WI38 (cell line): ENCODE data around the gene CEACAM3.
A peak's percentile ranks its signal among the peaks of the same experiment; 100 is the strongest.

ENCODE experiments used
- H3K4me3 ChIP-seq: 2 replicates; pipeline ENCODE4 v1.5.1; 2011; ENCODE audit warnings: low read depth, mild to moderate bottlenecking, control low read depth, low read length
- TF ChIP-seq, protein P1 (sequence below): IDR thresholded peaks from 2 replicates; pipeline ENCODE4 v1.5.1; 2012; ENCODE audit warnings: low read depth, mild to moderate bottlenecking, control low read depth, low read length

The CEACAM3 gene

DNA sequence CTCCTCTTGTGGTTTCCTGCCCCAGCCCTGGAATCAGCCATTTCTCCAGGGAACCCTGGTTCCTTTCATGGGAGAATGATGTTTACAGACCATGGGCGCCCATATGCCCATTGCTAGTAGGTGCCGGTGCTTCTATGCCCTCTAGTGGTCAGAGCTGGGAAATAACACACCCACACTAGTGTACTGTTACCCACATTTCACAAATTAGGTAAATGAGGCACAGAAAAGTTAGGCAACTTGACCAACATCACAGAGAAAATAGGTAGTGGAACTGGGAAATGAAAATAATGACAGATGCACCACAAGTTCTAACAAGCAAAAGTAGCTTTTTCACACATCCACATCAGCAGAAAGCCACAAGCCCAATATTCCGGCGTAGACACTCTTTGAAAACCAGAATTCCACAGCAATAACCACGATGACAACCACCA lies 1.3 kb upstream of the CEACAM3 start:
- H3K4me3 ChIP-seq = no peak overlapping the region
- TF ChIP-seq, protein P1, sequence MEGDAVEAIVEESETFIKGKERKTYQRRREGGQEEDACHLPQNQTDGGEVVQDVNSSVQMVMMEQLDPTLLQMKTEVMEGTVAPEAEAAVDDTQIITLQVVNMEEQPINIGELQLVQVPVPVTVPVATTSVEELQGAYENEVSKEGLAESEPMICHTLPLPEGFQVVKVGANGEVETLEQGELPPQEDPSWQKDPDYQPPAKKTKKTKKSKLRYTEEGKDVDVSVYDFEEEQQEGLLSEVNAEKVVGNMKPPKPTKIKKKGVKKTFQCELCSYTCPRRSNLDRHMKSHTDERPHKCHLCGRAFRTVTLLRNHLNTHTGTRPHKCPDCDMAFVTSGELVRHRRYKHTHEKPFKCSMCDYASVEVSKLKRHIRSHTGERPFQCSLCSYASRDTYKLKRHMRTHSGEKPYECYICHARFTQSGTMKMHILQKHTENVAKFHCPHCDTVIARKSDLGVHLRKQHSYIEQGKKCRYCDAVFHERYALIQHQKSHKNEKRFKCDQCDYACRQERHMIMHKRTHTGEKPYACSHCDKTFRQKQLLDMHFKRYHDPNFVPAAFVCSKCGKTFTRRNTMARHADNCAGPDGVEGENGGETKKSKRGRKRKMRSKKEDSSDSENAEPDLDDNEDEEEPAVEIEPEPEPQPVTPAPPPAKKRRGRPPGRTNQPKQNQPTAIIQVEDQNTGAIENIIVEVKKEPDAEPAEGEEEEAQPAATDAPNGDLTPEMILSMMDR = peak; percentile 62

DNA sequence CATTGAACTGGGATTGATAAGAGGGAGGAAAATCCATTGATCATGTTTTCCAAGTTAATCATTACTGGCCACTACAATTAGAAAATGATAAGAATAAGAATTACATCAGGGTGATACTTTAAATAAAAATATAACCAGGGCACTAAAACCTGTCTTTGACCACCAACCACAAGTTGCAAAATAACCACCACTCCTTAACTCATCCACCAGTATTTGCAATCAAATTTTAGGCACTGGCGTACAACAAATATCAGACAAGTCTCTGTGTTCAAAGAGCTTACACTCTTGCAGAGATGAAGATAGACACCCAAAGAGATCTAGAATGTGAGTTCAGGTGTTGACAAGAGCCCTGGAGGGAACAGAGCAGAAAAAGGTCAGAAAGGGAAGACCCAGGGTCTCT lies 514 bp downstream of the CEACAM3 start:
- TF ChIP-seq, protein P1 = no peak
- no peak overlapping the region for H3K4me3 ChIP-seq

DNA sequence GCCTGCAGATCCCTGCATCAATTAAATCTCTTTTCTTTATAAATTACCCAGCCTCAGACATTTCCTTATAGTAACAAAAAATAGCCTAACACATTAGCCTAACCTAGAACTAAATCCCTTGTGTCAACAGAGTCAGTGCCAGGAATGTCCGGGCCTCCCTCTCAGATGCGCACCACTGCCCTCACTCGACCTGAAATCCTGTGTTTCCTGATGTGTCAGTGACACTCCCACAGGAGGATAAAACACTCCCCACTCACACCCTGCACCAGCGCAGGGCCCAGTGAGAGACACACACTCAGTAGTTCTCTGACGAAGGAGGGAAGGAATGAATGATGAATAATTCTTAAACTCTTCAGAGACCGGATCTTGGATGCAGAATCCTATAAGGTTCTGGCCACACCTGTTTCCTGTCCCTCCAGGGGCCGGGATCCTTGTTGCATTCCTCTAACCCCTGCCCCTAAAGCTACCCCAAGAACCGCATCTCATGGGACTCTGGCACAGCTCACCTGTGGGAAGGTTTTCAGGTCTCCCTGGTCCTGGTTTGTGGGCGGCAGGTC lies 3.1 kb downstream of the CEACAM3 start:
- TF ChIP-seq, protein P1 = no peak
- H3K4me3 ChIP-seq = no peak overlapping the region

DNA sequence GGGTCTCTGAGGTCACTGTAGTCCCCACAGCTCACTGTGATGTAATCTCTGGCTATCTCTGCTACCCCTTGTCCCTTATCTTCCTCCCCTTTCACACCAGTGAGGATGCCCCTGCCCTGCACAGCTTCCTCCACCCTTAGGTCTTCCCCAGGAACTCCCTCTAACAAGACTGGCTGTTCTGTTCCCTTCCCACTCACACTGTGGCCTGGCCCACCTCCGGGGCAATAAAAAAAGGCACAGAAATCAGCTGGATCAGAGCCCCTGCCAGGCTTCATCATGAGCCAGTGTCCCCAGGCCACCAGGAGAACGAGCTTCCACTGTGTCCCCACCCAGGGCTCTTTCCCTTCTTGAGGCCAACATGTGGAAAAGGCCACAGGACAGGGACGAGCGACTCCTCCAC lies 4.6 kb downstream of the CEACAM3 start:
- TF ChIP-seq, protein P1 = no peak
- no peak overlapping the region for H3K4me3 ChIP-seq

DNA sequence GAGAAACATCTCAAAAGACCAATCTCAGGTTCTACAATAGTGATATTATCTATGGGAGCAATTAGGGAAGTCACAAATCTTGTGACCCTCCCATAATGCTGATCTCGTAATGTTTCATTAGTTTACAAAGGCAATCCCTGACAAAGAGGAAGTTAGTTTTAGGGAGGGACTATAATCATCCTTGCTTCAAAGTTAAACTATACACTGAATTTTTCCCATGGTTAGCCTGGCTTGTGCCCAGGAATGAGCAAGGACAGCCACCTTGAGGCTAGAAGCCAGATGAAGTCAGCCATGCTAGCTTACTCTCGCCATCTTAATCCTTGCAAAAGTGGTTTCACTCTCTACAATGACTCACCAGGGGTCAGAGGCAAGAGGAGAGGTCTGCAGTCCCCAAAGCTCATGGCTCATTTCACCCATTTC lies 5.4 kb downstream of the CEACAM3 start:
- TF ChIP-seq, protein P1 = no peak
- no peak overlapping the region for H3K4me3 ChIP-seq

DNA sequence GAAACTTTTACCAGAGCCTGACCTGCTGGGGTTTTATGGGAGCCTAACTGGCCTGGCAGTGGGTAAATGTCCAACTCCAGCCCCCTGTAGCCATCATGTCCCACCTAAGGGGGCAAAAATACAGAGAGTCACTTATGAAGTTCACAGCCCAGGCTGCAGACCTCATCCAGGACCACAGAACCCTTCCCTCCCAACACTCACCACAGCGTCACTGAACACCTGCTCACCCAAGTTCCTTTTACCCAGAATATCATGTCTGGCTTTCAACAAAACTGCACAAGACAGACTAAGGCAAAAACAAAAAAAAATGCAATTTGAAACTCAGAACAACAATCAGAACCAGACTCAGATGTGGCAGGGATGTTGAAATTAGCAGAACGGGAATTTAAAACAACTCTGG lies 6.4 kb downstream of the CEACAM3 start:
- TF ChIP-seq, protein P1 = no peak
- H3K4me3 ChIP-seq = no peak overlapping the region

DNA sequence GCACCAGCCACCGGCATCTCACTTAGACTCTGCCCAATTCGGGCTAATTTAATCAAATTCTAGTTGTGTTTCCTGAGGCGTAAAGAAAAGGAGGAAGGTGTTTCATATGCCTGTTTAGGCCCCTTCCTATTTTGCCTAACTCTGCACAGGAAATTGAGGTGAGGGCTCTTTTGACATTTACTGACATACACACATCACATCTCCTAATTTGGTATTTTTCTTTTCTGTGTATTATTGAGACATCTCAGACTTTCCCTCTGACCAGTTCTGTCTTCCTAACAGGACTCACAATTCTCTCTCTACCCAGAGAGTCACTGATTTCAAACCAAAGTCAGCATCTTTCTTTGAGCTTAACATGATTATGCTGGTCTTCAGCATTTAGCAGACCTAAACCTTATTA lies 7.9 kb downstream of the CEACAM3 start:
- H3K4me3 ChIP-seq = no peak overlapping the region
- TF ChIP-seq, protein P1 = no peak
